ENCODE results near the gene PNKP. TPM values are rescaled to one million over a fixed set of nuclear protein-coding genes. Genes with fewer than 3 reads are reported as not detected.

Gene PNKP
- total and polyA plus RNA-seq, 2 experiments from 2014 or later: 74.5 to 98.4 TPM

GRCh38 chr19:49832556-49832955 lies 34.8 kb downstream of the PNKP start:
- Histone ChIP-seq H3K9me3 (ENCODE audit: low read depth) (no peaks in the 10 kb centered on the region), H3K4me1 (ENCODE audit: low read depth) (no peaks in the 10 kb centered on the region), H3K27ac (no peak overlapping the region), H3K4me3 (no peak overlapping the region), H3K27me3 (no peaks in the 10 kb centered on the region), H3K36me3 (peaks cover 27% of the 10 kb centered on the region)
- DNase-seq (ENCODE audit: low read depth in 1 of 2, low spot score in 1 of 2): no peak
- no peak for TF ChIP-seq CTCF (IDR thresholded peaks at IDR 0.05; ENCODE audit: low read depth, low read length)

- DNase-seq (ENCODE audit: low read depth in 1 of 2, low spot score in 1 of 2): no peak
- peaks cover 27% of the 10 kb centered on the region for H3K36me3 ChIP-seq
- no peaks in the 10 kb centered on the region for H3K9me3 ChIP-seq (ENCODE audit: low read depth)
- no peaks in the 10 kb centered on the region for H3K27me3 ChIP-seq
- no peak overlapping the region for H3K4me3 ChIP-seq
- no peak overlapping the region for H3K27ac ChIP-seq
- H3K4me1 ChIP-seq (ENCODE audit: low read depth): no peaks in the 10 kb centered on the region
- no peak for TF ChIP-seq CTCF (IDR thresholded peaks at IDR 0.05; ENCODE audit: low read depth, low read length)
Observed at GRCh38 chr19:49831592-49831991, 35.8 kb downstream of the PNKP start.

- no peak for TF ChIP-seq CTCF (IDR thresholded peaks at IDR 0.05; ENCODE audit: low read depth, low read length)
- Histone ChIP-seq H3K9me3 (ENCODE audit: low read depth) (no peaks in the 10 kb centered on the region), H3K4me3 (no peak overlapping the region), H3K36me3 (peaks cover 27% of the 10 kb centered on the region), H3K4me1 (ENCODE audit: low read depth) (no peaks in the 10 kb centered on the region), H3K27me3 (no peaks in the 10 kb centered on the region), H3K27ac (no peak overlapping the region)
- no peak for DNase-seq (ENCODE audit: low read depth in 1 of 2, low spot score in 1 of 2)
Observed at GRCh38 chr19:49830766-49831165, 36.6 kb downstream of the PNKP start.

- H3K27ac ChIP-seq: no peak overlapping the region
- no peak for TF ChIP-seq CTCF (IDR thresholded peaks at IDR 0.05; ENCODE audit: low read depth, low read length)
- H3K36me3 ChIP-seq: peaks cover 25% of the 10 kb centered on the region
- DNase-seq (ENCODE audit: low read depth in 1 of 2, low spot score in 1 of 2): no peak
- no peak overlapping the region for H3K4me3 ChIP-seq
- no peaks in the 10 kb centered on the region for H3K27me3 ChIP-seq
- no peaks in the 10 kb centered on the region for H3K9me3 ChIP-seq (ENCODE audit: low read depth)
- no peaks in the 10 kb centered on the region for H3K4me1 ChIP-seq (ENCODE audit: low read depth)
Observed at GRCh38 chr19:49829721-49830120, 37.7 kb downstream of the PNKP start.

- H3K4me3 ChIP-seq: no peak overlapping the region
- H3K36me3 ChIP-seq: peaks cover 23% of the 10 kb centered on the region
- no peak overlapping the region for H3K27ac ChIP-seq
- H3K27me3 ChIP-seq: no peaks in the 10 kb centered on the region
- no peak for DNase-seq (ENCODE audit: low read depth in 1 of 2, low spot score in 1 of 2)
- TF ChIP-seq CTCF (IDR thresholded peaks at IDR 0.05; ENCODE audit: low read depth, low read length): no peak
- H3K9me3 ChIP-seq (ENCODE audit: low read depth): no peaks in the 10 kb centered on the region
- H3K4me1 ChIP-seq (ENCODE audit: low read depth): no peaks in the 10 kb centered on the region
Observed at GRCh38 chr19:49829200-49829599, 38.2 kb downstream of the PNKP start.

GRCh38 chr19:49827034-49827433 lies 40.3 kb downstream of the PNKP start:
- H3K4me1 ChIP-seq (ENCODE audit: low read depth): no peaks in the 10 kb centered on the region
- no peak overlapping the region for H3K4me3 ChIP-seq
- TF ChIP-seq CTCF (IDR thresholded peaks at IDR 0.05; ENCODE audit: low read depth, low read length): no peak
- H3K27ac ChIP-seq: no peak overlapping the region
- no peak for DNase-seq (ENCODE audit: low read depth in 1 of 2, low spot score in 1 of 2)
- H3K27me3 ChIP-seq: no peaks in the 10 kb centered on the region
- H3K36me3 ChIP-seq: peaks cover 15% of the 10 kb centered on the region
- H3K9me3 ChIP-seq (ENCODE audit: low read depth): no peaks in the 10 kb centered on the region
